K562 (cell line): ENCODE measurements around the gene DEGS2. TPM values are rescaled to one million over a fixed set of nuclear protein-coding genes. Genes with fewer than 3 reads are reported as not detected.

ENCODE experiments used
- AFF1 ChIP-seq, 2 experiments: fragments of 450-650 bp; IDR thresholded peaks; 2 replicates each; pipeline ENCODE4 v1.6.1; 2018; ENCODE audit warnings: mild to moderate bottlenecking in 2 of 2, low read depth in 1 of 2; ENCODE audit not compliant: partially characterized antibody in 2 of 2
- ATF7 ChIP-seq: fragments of 450-650 bp; IDR thresholded peaks from 2 replicates; pipeline ENCODE4 v1.7.1; 2014; ENCODE audit warnings: mild to moderate bottlenecking, moderate library complexity
- CBX1 ChIP-seq: sonication (generic); IDR thresholded peaks from 2 replicates; pipeline ENCODE4 v1.6.1; 2016; ENCODE audit warnings: antibody characterized with exemption, low read depth, mild to moderate bottlenecking
- FOXK2 ChIP-seq, 2 experiments: fragments of 450-650 bp; IDR thresholded peaks in 1 of 2; conservative IDR thresholded peaks in 1 of 2; 2 replicates each; pipeline ENCODE4 v1.6.1; 2016; ENCODE audit warnings: low read depth in 2 of 2, mild to moderate bottlenecking in 1 of 2
- GMEB1 ChIP-seq: fragments of 250-450 bp; sonication (Bioruptor Pico); IDR thresholded peaks from 2 replicates; pipeline ENCODE4 v1.4.0; 2020; ENCODE audit warnings: mild to moderate bottlenecking
- JUNB ChIP-seq: fragments of 450-650 bp; formaldehyde crosslinking; conservative IDR thresholded peaks from 2 replicates; pipeline ENCODE4 v1.4.0; 2020; ENCODE audit warnings: mild to moderate bottlenecking
- MCM7 ChIP-seq, 2 experiments: fragments of 450-650 bp; IDR thresholded peaks; 2 replicates each; pipeline ENCODE4 v1.6.1; 2016 to 2018
- MECOM ChIP-seq: fragments of 250-450 bp; sonication (Bioruptor Pico); IDR thresholded peaks from 2 replicates; pipeline ENCODE4 v1.8.0; 2022; ENCODE audit warnings: inconsistent platforms
- STAG1 ChIP-seq: sonication (generic); formaldehyde crosslinking; IDR thresholded peaks from 2 replicates; pipeline ENCODE4 v1.5.0; 2020; ENCODE audit warnings: missing genetic modification reagents, borderline replicate concordance
- TRIM25 ChIP-seq: fragments of 450-650 bp; IDR thresholded peaks from 2 replicates; pipeline ENCODE4 v1.7.0; 2016; ENCODE audit warnings: borderline replicate concordance
- ZNF174 ChIP-seq: fragments of 250-450 bp; sonication (Bioruptor Pico); IDR thresholded peaks from 2 replicates; pipeline ENCODE4 v1.4.0; 2020; ENCODE audit warnings: mild to moderate bottlenecking
- ZNF561 ChIP-seq: fragments of 450-650 bp; formaldehyde crosslinking; conservative IDR thresholded peaks from 2 replicates; pipeline ENCODE4 v1.4.0; 2020; ENCODE audit warnings: mild to moderate bottlenecking, moderate library complexity
- ZNF586 ChIP-seq: fragments of 450-650 bp; formaldehyde crosslinking; conservative IDR thresholded peaks from 2 replicates; pipeline ENCODE4 v1.4.0; 2020; ENCODE audit warnings: mild to moderate bottlenecking, moderate library complexity
- ZNF695 ChIP-seq: fragments of 450-650 bp; formaldehyde crosslinking; IDR thresholded peaks from 2 replicates; pipeline ENCODE4 v1.4.0; 2020; ENCODE audit warnings: mild to moderate bottlenecking, moderate library complexity
- polyA plus RNA-seq, 8 experiments: library from polyadenylated mRNA; depleted of rRNA in 4 of 8; stranded (reverse) in 5 of 8; unstranded in 3 of 8; fragments of >200 nt; fragmentation: Nextera tagmentation in 2 of 8; fragmentation: Illumina TruSeq in 1 of 8; extraction: Ambion mirVana in 2 of 8; extraction: Trizol in 1 of 8; gene quantifications; 2 replicates each; pipeline versions ENCODE4 v1.2.1 to v1.2.3, GENCODE V29; 2011 to 2014; ENCODE audit warnings: inconsistent platforms in 1 of 8, missing spikeins in 1 of 8
- total RNA-seq, 7 experiments: library from RNA; depleted of rRNA in 6 of 7; stranded (reverse); fragments of >200 nt in 6 of 7; fragmentation: Illumina TruSeq in 2 of 7; extraction: Trizol in 2 of 7; gene quantifications; 2 replicates each; pipeline versions ENCODE4 v1.2.1 to v1.2.3, GENCODE V29; 2011 to 2021; ENCODE audit warnings: low replicate concordance in 1 of 7
- TF ChIP-seq, protein P1 (sequence below): fragments of 250-450 bp; sonication (Bioruptor Pico); IDR thresholded peaks from 2 replicates; pipeline ENCODE4 v1.5.0; 2022; ENCODE audit warnings: mild to moderate bottlenecking

Gene DEGS2
- total and polyA plus RNA-seq, 9 of the 15 experiments (the other 6 are each of a cell fraction or from before 2014, with no cell fraction given): 0.22 to 2.9 (median 0.70) TPM

DNA sequence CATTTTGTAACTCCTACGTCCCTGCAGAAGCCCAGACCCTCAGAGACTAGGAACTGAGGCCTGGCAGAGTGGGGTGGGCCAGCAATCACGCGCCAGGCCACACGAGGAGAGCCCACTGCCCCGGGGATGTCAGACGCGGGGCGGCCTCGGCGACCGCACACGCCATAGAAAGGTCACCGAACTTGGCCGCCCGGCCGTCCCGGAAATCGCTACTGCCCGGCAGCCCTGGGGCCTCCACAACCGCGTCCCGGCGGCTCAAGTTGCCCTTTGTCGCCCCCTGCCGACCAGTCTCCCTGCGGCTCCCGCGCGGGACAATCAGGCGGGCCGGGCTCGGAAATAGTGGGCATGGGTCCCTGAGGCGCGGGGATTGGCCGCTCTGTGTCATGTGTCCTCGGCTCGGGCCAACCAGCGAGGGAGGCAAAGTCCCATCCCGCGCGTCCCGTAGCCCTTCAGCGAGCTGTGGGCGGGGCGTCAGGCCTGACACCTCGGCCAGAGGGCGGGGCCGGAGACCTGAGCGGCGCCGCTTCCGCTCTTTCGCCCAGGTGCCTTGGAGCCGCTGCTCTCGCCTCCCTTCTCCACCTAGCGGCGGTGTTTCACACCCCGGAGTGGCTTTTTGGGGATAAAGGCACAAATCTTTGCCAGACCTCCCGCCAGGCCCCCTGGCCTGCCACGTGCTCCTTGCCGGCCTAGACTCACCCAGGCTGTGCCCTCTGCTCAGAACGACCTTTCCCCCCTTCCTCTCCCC, 33.4 kb upstream of the DEGS2 start (continued):
- TF ChIP-seq JUNB (CRISPR knock-in tag) (no peak), MCM7 (IDR thresholded peaks at IDR 0.05) (no peak), FOXK2 (conservative IDR thresholded peaks at IDR 0.05 in 1 of 2, IDR thresholded peaks at IDR 0.05 in 1 of 2; ENCODE audit: low read depth in 2 of 2) (peak in 1 of 2 experiments; percentile 14; a peak in 1 of 4 replicates), MECOM (no peak), CBX1 (peak; percentile 39; the same call in 1 of the 2 replicates), ZNF561 (CRISPR knock-in tag) (no peak), ATF7 (peak; percentile 58; the same call in 1 of the 2 replicates), GMEB1 (CRISPR knock-in tag) (no peak), STAG1 (CRISPR knock-in tag) (no peak; the same call in 1 of the 2 replicates), ZNF695 (no peak), TRIM25 (no peak), ZNF174 (no peak), ZNF586 (CRISPR knock-in tag) (no peak), AFF1 (IDR thresholded peaks at IDR 0.05; ENCODE audit: low read depth in 1 of 2, partially characterized antibody in 2 of 2) (no peak)
- TF ChIP-seq, protein P1, sequence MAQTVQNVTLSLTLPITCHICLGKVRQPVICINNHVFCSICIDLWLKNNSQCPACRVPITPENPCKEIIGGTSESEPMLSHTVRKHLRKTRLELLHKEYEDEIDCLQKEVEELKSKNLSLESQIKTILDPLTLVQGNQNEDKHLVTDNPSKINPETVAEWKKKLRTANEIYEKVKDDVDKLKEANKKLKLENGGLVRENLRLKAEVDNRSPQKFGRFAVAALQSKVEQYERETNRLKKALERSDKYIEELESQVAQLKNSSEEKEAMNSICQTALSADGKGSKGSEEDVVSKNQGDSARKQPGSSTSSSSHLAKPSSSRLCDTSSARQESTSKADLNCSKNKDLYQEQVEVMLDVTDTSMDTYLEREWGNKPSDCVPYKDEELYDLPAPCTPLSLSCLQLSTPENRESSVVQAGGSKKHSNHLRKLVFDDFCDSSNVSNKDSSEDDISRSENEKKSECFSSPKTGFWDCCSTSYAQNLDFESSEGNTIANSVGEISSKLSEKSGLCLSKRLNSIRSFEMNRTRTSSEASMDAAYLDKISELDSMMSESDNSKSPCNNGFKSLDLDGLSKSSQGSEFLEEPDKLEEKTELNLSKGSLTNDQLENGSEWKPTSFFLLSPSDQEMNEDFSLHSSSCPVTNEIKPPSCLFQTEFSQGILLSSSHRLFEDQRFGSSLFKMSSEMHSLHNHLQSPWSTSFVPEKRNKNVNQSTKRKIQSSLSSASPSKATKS: no peak
